8988T (cell line): ENCODE measurements around the gene TRIP10.

ENCODE experiments used
- DNase-seq: peaks from one replicate; pipeline ENCODE4 v3.0.0; 2011

TRIP10 gene

GRCh38 chr19:6712231-6712630 lies 27.2 kb upstream of the TRIP10 start:
- no peak for DNase-seq

DNA sequence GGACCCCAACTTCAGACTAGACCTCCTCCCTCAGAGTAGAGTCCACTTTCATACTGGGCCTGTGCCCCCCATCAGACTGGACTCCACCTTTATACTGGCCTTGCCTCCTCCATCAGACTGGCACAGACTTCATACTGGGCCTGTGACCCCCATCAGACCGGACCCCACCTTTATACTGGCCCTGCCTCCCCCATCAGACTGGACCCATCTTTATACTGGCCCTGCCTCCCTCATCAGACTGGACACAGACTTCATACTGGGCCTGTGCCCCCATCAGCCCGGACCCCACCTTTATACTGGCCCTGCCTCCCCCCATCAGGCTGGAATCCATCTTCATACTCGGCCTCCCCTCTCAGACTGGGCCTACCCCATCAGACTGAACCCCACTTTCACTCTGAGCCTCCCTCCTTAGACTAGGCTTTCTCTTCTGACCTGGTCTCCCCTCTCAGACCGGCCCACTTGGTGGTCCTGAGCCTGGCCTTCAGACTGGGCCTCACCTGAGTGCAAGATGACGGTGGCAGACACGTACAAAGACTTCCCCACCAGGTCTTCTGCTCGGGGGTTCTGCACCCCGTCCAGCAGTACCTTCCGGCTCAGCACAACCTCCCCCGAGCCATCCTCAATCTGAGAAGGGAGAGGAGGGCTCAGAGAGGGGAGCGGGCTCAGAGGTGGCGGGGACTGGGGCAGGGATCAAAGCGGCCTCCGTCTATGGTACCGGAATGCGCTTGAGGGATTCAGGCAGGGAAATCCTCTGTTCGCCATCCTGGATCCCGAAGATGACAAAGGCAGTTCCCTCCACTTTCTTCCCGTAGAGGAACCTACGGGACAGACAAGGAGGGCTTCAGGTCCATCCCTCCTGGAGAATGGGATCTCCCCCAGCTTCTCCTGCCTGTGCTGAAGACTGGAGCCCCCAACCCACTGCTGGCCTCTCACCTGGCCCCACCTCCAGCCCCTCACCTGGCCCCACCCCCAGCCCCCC lies 26.5 kb upstream of the TRIP10 start:
- DNase-seq = no peak

- no peak for DNase-seq
Measured at GRCh38 chr19:6713773-6714692, 25.4 kb upstream of the TRIP10 start.

GRCh38 chr19:6714749-6715555 lies 24.5 kb upstream of the TRIP10 start:
- DNase-seq = no peak

GRCh38 chr19:6716610-6716970 lies 22.9 kb upstream of the TRIP10 start:
- no peak for DNase-seq

DNA sequence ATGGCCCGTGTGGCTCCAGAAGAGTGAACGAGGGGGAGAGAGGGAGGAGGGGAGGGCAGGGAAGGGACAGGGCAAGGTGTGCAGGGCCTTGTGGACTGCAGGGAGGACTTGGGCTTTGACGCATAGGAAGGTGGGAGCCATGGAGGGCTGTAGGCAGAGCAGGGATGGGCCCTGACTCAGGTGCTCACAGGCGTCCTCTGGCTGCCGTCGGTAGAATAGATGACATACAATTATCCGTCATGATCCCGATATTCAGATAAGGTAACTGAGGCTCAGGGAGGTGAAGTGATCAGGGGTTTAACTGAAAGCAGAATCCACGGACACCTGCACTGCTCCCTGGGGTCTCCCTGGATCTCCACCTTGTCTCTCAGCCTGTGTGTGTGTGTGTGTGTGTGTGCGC lies 22.4 kb upstream of the TRIP10 start:
- DNase-seq = no peak

DNA sequence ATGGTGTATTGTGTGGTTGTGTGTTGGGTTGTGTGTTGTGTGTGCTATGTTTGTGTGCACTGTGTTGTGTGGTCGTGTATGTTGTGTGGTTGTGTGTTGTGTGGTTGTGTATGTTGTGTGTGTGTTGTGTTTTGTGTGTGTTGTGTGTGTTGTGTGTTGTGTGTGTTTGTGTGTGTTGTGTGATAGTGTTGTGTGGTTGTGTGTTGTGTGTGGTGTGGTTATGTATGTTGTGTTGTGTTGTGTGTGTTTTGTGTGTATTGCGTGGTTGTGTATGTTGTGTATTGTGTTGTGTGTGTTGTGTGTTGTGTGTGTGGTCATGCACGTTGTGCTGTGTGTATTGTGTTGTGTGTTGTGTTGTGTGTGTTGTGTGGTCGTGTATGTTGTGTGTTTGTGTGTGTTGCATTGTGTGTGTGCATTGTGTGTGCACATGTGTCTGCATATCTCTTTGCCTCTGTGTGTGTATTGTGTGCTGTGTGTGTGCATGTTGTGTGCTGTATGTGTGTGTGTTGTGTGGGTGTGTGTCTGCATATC lies 22.0 kb upstream of the TRIP10 start:
- DNase-seq = no peak

DNA sequence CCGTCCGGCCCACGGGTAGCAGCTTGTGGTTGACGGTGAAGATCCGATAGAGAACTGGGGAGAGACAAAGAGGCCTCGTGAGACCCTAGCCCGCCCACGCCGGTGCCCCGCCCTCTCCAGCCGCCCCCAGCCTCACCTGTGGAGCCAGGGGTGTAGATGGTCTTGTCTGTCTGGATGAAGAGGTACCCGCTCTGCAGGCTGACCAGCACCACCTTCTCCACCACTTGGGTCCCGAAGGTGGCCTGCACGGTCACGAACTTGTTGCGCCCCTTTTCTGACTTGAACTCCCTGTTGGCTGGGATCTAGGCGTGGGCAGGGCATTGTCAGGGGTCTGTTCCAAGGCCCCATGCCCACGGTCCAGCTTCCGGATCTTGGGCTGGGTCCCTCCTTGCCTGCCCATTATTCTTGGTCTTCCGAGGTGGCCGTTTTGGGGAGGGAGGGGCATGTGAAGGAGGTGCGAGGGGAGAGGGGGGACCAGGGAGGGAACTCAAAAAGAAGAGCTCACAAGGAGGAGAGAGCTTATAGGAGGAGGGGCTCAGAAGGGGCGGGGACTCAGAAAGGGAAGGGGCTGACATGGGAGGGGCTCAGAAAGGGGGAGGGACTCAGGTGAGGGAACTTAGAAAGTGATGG lies 21.3 kb upstream of the TRIP10 start:
- no peak for DNase-seq

- no peak for DNase-seq
Measured at GRCh38 chr19:6718741-6719539, 20.5 kb upstream of the TRIP10 start.

DNA sequence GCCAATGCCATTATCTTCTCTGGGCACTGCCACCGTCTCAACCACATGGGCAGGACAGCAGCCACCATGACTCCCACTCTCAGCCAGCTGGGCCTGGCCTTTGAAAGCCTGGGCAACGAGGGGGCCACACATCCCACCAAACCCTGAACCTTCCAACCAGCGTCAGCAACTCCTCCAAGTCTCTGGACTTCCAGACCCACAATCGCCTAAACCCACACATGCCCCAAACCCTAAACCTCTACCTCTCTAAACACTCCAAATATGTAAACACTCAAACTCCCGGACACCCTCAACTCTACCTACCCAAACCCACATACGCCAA lies 20.0 kb upstream of the TRIP10 start:
- no peak for DNase-seq

GRCh38 chr19:6719992-6720368 lies 19.5 kb upstream of the TRIP10 start:
- no peak for DNase-seq

- DNase-seq = no peak
Measured at GRCh38 chr19:6720369-6721137, 18.9 kb upstream of the TRIP10 start, which contains the start of gene C3. Gene C3 (minus strand): TSS chr19:6720650. CDS start chr19:6720589, 61 bp downstream.

- no peak for DNase-seq
Measured at GRCh38 chr19:6721138-6721474, 18.4 kb upstream of the TRIP10 start.

GRCh38 chr19:6721773-6722172 lies 17.7 kb upstream of the TRIP10 start:
- DNase-seq = no peak

DNA sequence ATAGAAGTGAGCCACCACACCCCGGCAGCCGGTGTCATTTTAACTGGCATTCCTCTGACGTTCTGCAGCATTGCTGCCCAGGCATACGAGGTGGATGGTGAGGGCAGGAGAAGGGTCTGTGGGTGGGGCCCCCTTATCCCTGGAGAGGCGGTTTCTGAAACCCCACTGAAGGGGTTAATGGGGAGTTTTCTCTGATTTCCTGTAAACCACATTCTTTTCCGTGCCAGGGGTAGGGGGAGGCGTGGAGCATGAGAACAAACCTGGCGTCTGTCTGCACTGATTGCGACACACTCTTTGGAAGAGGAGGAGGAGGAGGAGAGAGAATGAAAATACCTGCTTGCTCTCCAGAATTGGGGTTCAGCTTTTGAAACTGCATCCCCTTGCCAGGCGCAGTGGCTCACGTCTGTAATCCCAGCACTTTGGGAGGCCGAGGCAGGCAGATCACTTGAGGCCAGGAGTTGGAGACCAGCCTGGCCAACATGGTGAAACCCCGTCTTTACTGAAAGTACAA lies 16.3 kb upstream of the TRIP10 start:
- DNase-seq = no peak

DNA sequence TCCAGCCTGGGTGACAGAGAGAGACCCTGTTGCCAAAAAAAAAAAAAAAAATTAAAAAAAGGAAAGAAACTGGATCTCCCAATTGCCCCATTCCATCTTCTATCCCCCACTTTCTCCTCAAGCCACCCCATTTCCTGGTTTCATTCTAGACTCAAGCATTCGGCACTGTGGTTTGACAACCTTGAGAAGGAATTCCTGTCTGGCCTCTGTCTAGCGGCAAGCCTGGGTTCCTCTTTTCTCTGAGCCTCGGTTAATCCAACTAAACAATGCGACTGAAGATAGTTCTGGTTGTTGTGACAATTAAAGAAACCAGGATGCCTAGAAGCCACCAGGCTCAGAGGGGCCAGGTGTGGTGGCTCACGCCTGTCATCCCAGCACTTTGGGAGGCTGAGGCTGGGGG lies 15.7 kb upstream of the TRIP10 start:
- DNase-seq = no peak

DNA sequence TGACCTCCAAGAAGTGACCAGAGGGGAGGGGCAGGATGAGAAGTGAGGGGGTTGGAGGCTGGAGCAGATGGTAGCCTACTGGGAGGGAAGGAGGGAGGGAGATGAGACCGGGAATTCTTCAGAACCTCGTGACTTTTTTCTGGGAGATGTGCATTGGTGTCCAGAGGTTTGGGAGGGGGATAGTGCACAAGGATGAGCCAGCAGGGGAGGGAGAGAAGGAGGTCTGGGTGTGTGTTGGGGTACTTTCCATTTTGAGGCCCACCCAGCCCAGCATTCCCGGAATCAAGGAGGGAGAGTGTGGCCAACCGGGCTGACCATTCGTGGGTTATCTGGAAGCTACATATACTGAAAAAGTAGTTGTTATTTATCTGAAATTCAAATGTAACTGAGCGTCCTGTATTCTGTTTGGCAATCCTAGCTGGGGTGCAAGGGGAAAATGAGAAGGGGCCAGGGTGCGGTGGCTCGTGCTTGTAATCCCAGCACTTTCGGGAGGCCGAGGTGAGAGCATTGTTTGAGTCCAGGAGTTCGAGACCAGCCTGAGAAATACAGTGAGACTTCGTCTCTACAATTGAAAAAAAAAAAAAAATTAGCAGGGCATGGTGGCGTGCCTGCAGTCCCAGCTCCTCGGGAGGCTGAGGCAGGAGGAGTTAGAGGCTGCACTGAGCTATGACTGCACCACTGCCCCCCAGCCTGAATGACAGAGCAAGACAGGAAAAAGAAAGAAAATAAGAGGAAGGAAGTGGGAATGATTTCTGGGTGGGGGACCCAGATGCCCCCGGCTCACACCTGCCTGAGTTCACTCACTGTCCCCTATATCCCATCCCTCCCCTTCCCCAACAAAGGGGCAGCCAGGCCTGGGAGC lies 14.6 kb upstream of the TRIP10 start:
- no peak for DNase-seq

- no peak for DNase-seq
Measured at GRCh38 chr19:6725513-6726231, 13.8 kb upstream of the TRIP10 start.

DNA sequence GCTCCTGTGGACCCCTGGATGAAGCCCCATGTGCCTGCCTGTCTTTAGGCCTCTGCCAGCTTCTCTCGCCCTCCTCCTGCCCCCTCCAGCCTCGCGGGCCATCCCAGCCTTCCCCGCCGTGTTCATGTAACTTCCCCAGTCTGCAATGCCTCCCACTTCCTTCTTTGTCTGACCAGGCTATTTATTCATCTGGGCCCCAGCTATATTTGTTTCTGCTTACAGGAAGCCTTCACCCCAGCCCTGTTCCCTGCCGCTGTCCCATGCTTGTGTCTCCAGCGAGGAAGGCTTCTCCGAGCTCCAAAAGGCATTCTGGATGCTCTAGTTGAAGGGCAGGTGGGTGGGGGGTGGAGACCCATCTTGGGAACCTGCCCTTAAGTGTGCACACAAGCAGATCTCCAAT lies 11.1 kb upstream of the TRIP10 start:
- DNase-seq = no peak
